ENCODE measurements around the gene LCN12.

DNA sequence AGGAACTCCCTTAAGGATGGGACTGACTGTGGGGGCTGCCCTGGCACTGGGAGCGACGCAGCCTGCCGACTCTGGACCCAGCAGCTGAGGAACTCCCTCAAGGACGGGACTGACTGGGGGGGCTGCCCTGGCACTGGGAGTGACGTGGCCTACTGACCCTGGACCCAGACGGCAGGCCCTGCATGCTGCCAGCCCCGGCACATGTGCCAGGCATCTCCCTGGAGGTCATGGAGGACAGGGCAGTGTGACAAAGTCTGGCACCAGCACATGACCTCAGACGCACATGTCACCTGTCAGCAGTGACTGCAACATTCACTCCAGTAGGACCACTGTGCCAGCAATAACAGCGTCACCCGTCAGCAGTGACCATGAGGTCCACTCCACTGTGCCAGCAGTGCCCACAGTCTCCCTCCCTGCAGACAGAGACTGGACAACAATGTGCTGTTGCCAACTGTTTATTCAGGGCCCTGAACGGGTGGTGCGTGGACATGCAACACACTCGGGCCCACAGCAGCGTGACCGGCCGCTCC lies 12.0 kb upstream of the LCN12 start:
- TF ChIP-seq, protein P1, sequence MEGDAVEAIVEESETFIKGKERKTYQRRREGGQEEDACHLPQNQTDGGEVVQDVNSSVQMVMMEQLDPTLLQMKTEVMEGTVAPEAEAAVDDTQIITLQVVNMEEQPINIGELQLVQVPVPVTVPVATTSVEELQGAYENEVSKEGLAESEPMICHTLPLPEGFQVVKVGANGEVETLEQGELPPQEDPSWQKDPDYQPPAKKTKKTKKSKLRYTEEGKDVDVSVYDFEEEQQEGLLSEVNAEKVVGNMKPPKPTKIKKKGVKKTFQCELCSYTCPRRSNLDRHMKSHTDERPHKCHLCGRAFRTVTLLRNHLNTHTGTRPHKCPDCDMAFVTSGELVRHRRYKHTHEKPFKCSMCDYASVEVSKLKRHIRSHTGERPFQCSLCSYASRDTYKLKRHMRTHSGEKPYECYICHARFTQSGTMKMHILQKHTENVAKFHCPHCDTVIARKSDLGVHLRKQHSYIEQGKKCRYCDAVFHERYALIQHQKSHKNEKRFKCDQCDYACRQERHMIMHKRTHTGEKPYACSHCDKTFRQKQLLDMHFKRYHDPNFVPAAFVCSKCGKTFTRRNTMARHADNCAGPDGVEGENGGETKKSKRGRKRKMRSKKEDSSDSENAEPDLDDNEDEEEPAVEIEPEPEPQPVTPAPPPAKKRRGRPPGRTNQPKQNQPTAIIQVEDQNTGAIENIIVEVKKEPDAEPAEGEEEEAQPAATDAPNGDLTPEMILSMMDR (IDR thresholded peaks at IDR 0.05): no peak
- TF ChIP-seq POLR2A (IDR thresholded peaks at IDR 0.05) (no peak), POLR2AphosphoS5 (IDR thresholded peaks at IDR 0.05) (no peak), EP300 (IDR thresholded peaks at IDR 0.05) (no peak)
